Left ventricle myocardium inferior (tissue), 1 donor: ENCODE data around the gene ADCY2. TPM values are rescaled to one million over a fixed set of nuclear protein-coding genes. Genes with fewer than 3 reads are reported as not detected.
A peak's percentile ranks its signal among the peaks of the same experiment; 100 is the strongest.

Experiments used
- DNase-seq: peaks from one replicate; pipeline ENCODE4 v3.0.0-alpha.2; 2020
- H3K27ac ChIP-seq: fragments of 200-600 bp; replicated peaks from 2 replicates; pipeline ENCODE4 v1.8.0; 2021
- H3K27me3 ChIP-seq: fragments of 200-600 bp; 2 replicates; pipeline ENCODE4 v1.8.0; 2021; ENCODE audit warnings: low read depth
- H3K36me3 ChIP-seq: fragments of 200-600 bp; 2 replicates; pipeline ENCODE4 v1.8.0; 2021
- H3K4me1 ChIP-seq: fragments of 200-600 bp; 2 replicates; pipeline ENCODE4 v1.8.0; 2021
- H3K4me3 ChIP-seq: fragments of 200-600 bp; 2 replicates; pipeline ENCODE4 v1.8.0; 2021; ENCODE audit warnings: mild to moderate bottlenecking, moderate library complexity
- H3K9me3 ChIP-seq: fragments of 200-600 bp; replicated peaks from 2 replicates; pipeline ENCODE4 v1.8.0; 2021
- intact Hi-C: fragments of 100-400 bp; cut with micrococcal nuclease; formaldehyde crosslinking; loops from one replicate; pipeline ENCODE4 v1.11.0; 2022
- total RNA-seq: library from RNA; stranded (reverse); fragmentation: NEBNext Ultra II Directional; extraction: Animal tissue kit (Norgen Biotek cat#: 25700); gene quantifications from one replicate; pipeline ENCODE4 v1.2.1, GENCODE V29; 2021
- TF ChIP-seq, protein P1 (sequence below): fragments of 200-600 bp; IDR thresholded peaks from 2 replicates; pipeline ENCODE4 v1.8.0; 2021; ENCODE audit warnings: antibody characterized with exemption, mild to moderate bottlenecking, borderline replicate concordance
- donor health status: DM: no; HTN: yes; CAD: no; lungs with severe emphysema.

The ADCY2 gene
- total RNA-seq, 1 donor from 2014 or later, result 0.30 TPM

DNA sequence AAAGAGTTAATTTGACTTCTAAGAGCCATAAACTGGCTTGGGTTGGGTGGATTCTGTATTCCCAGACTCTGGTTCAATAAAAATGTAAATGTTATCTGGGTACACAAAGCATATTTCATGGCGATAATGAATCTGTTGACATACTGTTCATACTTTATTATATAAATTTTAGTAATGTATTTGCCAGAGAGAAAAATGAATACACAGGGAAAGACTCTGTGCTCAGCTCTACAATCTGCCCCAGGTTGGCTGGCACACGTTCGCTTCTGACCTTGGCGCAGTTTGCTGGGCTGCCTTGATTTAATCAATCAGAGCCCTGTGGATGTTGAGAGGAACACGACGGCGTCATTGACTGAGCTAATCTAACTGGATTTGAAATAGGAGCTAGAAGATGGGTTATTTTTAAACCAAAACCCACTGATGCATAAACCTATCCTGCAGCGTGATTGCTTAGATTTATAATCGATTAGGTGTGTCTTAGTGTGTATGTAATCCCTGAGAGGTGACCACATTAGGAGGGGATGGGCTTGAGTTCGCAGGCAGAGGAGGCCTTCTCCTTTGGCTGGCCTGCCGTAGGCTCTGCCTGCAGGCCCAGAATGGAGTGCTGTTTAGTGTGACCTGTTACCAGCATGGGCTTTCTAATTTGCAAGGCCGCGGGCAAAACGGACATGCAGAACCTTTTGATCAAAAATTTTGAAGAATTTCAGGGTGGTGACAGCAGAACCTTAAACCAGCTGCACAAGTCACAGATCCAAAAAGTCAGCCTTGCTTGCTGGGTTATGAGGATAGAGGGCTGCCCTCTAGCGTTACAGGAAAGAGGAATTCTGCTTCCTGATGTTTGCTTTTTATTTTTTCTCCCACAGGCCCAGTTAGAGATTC lies 3.9 kb upstream of the ADCY2 start:
- Histone ChIP-seq H3K36me3 (no peaks in the 10 kb centered on the region), H3K27me3 (peaks cover 44% of the 10 kb centered on the region), H3K9me3 (no peaks in the 10 kb centered on the region), H3K27ac (no peak overlapping the region), H3K4me3 (no peak overlapping the region), H3K4me1 (peaks cover 18% of the 10 kb centered on the region)
- TF ChIP-seq, protein P1, sequence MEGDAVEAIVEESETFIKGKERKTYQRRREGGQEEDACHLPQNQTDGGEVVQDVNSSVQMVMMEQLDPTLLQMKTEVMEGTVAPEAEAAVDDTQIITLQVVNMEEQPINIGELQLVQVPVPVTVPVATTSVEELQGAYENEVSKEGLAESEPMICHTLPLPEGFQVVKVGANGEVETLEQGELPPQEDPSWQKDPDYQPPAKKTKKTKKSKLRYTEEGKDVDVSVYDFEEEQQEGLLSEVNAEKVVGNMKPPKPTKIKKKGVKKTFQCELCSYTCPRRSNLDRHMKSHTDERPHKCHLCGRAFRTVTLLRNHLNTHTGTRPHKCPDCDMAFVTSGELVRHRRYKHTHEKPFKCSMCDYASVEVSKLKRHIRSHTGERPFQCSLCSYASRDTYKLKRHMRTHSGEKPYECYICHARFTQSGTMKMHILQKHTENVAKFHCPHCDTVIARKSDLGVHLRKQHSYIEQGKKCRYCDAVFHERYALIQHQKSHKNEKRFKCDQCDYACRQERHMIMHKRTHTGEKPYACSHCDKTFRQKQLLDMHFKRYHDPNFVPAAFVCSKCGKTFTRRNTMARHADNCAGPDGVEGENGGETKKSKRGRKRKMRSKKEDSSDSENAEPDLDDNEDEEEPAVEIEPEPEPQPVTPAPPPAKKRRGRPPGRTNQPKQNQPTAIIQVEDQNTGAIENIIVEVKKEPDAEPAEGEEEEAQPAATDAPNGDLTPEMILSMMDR, result peak; percentile 55
- intact Hi-C loops, result no loop called here
- DNase-seq, result no peak

DNA sequence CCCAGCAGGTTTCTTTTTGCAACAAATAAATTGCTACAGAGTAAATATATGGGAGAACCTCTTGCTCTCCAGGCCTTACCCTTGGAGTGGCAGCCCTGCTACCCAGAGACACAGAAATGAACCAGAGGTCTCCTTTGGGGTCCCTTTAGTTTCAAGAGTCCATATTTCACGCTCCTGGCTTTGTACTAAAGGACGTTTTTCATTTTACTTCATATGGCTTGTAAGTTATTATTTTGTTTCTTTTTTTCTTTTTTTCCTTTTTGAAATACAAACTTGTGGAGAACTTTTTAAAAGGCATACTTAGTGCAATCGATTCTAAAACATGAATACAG lies 3.3 kb upstream of the ADCY2 start:
- no peak overlapping the region for H3K27ac ChIP-seq
- TF ChIP-seq, protein P1, result no peak
- H3K4me3 ChIP-seq, result no peak overlapping the region
- DNase-seq, result no peak
- H3K9me3 ChIP-seq, result no peaks in the 10 kb centered on the region
- H3K4me1 ChIP-seq, result peaks cover 19% of the 10 kb centered on the region
- no peaks in the 10 kb centered on the region for H3K36me3 ChIP-seq
- H3K27me3 ChIP-seq, result peaks cover 50% of the 10 kb centered on the region
- intact Hi-C loops, result no loop called here

GRCh38 chr5:7393921-7394799 lies 1.8 kb upstream of the ADCY2 start:
- Histone ChIP-seq H3K4me1 (peaks cover 19% of the 10 kb centered on the region), H3K4me3 (no peak overlapping the region), H3K9me3 (no peaks in the 10 kb centered on the region), H3K27me3 (peaks cover 65% of the 10 kb centered on the region), H3K27ac (no peak overlapping the region), H3K36me3 (no peaks in the 10 kb centered on the region)
- intact Hi-C loops, result no loop called here
- TF ChIP-seq, protein P1, result no peak
- DNase-seq, result no peak

GRCh38 chr5:7394889-7395431 lies 978 bp upstream of the ADCY2 start:
- peaks cover 69% of the 10 kb centered on the region for H3K27me3 ChIP-seq
- H3K9me3 ChIP-seq, result no peaks in the 10 kb centered on the region
- H3K27ac ChIP-seq, result no peak overlapping the region
- H3K36me3 ChIP-seq, result no peaks in the 10 kb centered on the region
- intact Hi-C loops, result no loop called here
- peaks cover 19% of the 10 kb centered on the region for H3K4me1 ChIP-seq
- peak overlapping the region; percentile 54 for H3K4me3 ChIP-seq
- TF ChIP-seq, protein P1, result no peak
- DNase-seq, result no peak

DNA sequence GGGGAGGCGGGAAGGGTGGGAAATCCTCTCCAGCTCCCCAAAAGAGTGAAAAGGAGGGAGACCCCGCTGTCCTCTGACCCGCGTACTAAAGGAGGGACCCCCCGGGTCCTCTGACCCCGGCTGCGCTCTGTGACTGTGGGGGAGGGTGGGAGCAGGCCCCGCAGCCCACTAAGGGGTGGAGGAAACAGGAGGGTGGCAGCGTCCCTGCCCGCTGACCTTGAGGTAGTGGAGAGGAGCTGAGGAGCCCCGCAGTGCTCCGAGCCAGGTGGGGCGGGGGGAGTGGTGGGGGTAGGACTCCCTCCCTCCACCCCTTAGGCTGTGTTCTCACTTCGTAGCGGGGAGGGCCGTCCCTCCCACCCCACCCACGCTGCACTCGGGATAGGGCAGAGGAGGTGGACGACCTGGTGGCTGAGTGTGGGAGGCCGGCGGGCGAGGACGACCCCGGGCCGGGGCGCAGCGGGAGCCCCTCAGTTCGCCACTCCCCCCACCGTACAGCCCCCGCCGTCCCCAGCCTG lies 449 bp upstream of the ADCY2 start:
- peaks cover 19% of the 10 kb centered on the region for H3K4me1 ChIP-seq
- H3K4me3 ChIP-seq, result peak overlapping the region; percentile 54
- H3K9me3 ChIP-seq, result no peaks in the 10 kb centered on the region
- no peaks in the 10 kb centered on the region for H3K36me3 ChIP-seq
- DNase-seq, result no peak
- intact Hi-C loops, result no loop called here
- TF ChIP-seq, protein P1, result no peak
- no peak overlapping the region for H3K27ac ChIP-seq
- H3K27me3 ChIP-seq, result peaks cover 69% of the 10 kb centered on the region
